HTR-8/SVneo (cell line): Measurements from ENCODE around the gene ZNF747.

Experiments
- DNase-seq: peaks from one replicate; pipeline ENCODE4 v3.0.0; 2011; ENCODE audit warnings: low spot score, mixed read lengths; ENCODE audit not compliant: insufficient read length
- FAIRE-seq: peaks from 2 replicates; lab custom pipeline; 2011; peaks lifted over from hg19 to GRCh38; lab: Jason Lieb, UNC

The ZNF747 gene

DNA sequence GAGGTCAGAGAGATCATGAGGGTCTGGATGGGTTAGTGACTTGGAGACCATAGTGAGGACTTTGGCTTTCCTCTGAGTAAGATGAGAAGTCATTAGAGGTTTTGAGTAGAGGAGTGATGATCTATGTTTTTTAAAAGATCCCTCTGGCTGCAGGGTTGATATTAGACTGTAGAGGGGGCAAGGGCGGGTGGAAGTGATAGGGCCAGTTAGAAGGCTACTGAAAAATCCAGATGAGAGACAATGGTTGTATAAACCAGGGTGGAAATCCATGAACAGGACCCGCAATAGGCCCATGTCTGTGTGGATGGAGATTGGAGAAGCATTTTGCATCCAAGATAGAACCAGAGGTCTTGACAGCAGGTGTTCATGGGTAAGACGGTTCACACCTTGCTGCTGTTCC lies 52.3 kb downstream of the ZNF747 start:
- DNase-seq = no peak
- no peak for FAIRE-seq

DNA sequence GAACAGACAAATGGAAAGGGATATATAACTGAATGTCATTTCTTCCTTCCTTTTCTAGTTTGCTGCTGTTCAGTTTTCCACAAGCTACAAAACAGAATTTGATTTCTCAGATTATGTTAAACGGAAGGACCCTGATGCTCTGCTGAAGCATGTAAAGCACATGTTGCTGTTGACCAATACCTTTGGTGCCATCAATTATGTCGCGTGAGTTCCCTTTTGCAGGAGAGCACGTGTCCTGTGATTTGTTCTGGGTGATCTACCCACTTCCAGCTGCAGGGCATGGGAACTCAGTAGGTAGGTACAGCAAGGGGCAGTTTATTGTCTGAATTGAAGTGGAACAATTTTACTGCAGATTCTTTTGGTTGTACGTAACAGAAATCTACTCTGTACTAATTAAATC lies 53.3 kb downstream of the ZNF747 start:
- no peak for DNase-seq
- no peak for FAIRE-seq
